Measurements from ENCODE around the gene PDK1.
A peak's percentile ranks its signal among the peaks of the same experiment; 100 is the strongest.

The PDK1 gene

DNA sequence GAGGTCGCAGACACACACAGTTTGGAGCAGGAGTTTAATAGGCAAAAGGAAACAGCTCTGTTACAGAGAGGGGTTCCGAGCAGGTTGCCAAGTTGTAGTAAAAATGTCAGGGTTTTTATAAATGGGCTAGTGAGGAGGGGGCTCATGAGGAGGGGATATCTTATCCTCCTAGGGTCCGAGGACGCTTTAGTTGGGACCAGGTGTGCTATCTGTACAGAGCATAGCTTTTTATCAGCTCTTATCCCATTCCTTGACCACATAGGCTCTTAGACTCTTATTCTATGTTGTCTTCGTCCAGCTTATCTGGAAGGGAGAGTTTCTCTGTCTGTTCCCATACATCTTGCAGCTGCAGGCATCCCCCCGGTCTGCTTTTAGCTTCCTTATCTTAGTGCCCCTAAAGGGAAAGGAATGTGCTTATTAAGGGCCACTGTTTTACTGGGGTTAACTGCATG, 44.7 kb downstream of the PDK1 start:
- DNase-seq, result no peak

DNA sequence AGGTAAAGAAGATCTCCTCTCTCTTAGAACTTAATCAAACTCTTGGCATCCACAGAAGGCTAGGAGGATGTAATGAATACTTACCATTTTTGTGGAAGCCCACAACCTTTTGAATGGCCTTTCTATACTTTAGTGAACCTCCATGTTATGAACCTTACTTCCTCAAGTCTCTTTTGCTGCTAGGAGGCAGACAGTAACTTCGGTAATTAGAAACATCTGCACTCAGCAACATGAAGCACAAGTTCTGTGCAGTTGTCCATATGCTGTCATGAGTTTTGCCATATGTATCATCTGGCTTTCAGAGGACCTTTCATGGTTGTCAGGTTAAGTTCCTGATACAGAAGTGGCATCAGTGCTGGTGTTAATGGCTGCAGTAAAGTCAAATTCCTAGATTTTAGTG, 50.4 kb downstream of the PDK1 start:
- no peak for DNase-seq

DNA sequence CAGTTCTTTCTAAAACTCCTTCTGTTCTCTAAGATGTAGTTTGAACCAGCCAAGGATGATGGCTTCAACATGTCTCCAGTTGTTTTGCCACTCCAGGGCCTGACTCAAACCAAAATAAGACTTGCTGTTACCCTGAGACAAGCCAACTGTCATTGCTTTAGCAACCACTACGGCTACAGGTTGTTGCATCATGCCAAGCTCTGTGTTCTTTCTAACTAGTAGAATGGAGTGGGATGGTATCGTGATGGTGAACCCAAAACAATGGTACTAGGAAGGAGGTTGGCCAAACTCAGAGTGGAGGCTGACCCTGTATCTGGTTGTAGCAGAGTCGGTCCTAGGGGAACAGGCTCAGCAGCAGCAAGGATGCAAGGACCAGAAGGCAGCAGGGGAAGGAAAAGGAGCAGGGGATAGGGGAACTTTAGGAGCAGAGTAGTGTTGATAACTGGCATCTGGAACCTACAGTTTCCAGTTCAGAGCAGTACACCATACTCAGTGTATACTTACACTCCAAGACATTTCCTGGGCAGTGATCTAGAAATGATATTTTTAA, 51.6 kb downstream of the PDK1 start:
- no peak for DNase-seq

DNA sequence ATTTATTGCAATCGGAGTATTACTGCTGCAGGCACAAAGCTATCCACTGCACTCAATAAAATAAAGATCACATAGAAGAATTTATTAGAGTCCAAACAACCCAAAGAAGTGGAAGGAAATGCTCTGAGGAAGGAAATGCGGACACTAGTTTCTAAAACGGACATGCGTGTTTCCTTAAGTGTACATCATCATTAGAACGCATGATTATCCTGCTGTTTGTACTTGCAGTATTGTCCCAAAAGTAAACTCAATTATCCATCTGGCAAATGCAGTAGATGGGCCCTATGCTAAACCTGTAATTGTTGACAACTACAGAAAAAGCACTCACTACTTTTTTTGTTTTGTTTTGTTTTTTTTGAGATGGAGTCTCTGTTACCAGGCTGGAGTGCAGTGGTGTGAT, 53.6 kb downstream of the PDK1 start:
- DNase-seq, result no peak

DNA sequence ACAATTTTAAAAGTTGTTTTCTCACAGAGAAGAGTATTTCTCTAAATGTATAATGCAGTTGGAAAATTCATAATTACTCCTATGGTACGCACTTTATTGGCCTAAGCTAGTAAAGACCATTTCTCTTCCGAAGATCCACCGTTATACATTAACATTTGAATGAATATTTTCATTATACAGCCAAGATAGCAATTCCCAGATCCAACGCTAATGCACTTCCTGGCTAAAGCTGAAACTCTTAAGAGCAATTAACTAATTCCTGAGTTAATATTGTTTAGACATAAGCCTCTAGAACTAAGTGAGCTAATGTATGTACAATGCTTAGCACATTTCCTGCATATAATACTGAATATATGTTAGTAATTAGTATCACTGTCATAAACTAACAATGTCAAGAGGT, 56.2 kb downstream of the PDK1 start:
- no peak for DNase-seq

DNA sequence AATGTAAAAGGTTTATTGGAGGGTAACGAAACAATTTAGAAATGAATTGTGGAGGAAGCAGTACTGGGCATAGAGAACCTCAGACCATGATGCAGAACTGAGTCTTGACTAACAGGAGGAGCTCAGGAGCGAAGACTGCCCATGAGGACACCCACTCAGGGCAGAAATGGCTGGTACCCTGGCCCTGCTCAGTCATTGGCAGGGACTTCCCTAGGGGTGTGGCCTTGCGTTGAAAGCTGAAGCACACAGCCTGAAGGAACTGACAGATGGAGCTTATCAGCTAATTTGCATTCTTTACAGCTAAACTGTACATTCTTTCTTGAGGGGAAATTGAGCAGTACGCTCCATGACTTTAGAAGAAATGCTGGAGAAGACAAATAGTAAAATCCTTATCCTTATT, 57.1 kb downstream of the PDK1 start:
- DNase-seq, result no peak

DNA sequence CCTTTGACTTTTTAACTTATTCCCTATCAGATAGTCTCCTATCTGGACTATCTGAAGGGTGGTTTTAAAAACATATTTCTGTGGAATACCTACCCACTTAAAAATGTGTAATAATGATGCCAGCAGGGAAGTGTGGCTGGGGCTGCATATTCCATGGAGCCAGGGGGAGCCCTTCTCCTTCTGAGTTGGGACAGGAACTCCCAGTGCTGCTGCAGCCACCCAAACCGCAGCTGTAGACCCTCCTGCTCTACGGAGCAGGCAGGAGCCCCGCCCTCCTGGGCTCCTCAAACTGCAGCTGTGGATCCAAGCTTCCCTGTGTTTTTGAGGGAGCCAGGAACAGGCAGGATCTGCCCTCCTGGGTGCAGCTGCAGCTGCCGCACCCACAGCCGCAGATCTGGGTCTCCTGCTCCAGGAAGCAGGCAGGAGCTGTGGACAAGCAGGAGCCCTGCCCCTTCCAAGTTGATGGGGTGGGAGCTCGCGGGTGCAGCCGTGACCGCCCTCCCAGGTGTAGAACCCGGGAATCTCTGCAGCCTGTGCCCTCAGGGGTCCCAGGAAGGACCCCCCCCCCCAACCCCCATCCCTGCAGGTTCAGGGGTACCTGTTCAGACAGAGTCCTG, 57.8 kb downstream of the PDK1 start:
- DNase-seq, result no peak

DNA sequence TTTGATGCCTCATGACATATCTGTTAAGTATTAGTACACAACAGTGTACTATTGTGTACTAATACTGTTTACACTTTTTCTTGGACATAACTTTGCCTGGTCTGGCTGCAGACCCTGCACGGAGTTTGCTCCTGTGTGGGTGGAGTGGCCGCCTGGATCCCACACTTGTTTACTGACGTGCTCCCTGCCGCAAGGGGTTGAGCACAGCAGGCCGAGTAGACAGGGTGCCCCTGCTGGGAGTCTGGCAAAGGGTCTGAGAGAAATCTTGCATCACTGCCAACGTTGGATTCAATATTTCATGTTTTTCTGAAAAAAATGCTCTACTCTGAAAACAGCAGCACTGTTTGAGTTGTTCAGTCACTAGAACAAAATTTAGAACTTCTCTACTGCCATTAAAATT, 59.0 kb downstream of the PDK1 start:
- no peak for DNase-seq

DNA sequence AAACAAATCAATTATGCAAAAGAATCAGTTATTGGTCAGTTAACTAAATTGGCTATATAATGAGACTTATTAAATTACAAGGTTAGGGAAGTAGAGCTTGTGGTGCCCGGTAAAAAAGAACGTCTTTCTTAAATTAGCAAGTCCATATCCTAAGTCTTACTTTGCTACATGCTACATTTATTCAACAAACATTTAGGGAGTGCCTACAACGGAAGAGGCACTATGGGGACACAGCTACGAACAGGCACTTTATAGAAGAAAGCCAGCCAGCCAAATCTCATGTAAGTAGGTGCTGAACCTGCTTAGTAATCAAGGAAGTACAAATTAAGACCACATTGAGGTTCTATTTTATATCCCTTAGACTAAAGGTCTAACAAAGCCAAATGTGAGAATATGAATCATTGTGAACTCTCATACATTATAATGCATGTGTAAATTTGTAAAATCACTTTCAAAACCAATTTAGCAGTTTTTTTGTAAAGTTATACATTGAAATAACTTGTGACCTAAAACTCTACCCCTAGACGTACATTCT, 59.9 kb downstream of the PDK1 start:
- DNase-seq, result no peak

DNA sequence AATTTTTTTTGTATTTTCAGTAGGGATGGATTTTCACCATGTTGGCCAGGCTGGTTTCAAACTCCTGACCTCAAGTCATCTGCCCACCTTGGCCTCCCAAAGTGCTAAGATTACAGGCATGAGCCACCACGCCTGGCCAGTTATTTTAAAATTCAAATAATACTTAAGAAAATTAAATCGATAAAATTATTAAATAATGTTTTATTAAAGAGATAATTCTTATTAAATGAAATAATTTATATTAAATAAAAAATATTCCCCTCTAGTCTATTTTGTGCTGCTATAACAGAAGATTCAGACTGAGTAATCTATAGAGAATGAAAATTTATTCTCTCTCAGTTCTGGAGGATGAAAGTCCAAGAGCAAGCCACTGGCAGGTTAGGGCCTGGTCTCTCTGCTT, 61.2 kb downstream of the PDK1 start:
- no peak for DNase-seq

DNA sequence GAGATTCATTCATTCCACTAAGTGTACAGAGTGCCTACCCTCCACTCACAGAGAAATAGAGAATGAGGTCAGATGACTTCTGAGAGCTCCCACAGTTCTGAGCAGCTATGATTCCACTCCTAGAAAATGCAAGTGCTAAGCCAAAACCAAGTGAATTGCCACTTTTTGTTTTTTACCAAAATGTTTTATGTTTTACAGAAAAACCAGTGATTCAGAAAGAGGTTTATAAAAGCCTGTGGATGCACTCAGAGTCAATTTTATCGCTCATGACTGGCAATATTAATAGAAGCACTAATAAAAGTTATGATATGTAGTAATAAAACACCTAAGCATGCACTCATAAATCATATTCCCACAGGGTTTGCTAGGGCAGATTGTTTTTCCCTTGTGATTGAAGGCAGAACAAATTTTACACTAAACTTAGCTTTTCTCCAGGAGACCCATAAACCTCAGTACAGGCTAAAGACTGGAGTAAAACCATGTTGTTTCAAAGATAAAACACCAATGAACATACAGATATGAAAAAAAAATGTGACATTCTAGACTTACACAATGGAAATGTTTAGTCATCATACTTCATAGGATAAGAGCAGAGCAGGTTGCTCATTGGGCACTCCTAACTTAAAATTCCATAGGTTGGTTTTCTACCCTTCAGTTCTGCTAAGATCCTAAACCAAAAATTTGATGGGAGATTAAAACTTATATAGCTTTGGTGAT, 67.5 kb downstream of the PDK1 start:
- DNase-seq, result no peak

DNA sequence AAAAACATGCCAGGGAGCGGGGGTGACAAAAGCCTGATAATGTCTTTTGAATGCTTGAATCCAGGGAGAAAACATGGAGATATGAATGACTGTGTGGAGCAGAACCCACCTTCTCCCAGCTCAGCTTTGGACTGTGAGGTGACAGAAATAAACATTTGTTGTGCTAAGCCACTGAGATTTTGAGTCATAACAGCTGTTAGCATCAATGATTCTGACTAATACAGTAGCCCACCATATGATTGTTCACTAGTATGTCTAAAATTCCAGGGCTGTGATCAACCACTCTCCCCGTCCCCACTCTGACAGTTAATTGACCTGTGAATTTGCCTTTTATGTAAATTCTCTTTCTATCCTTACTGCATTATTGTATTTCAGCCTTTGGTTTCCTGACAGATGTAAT, 69.1 kb downstream of the PDK1 start:
- no peak for DNase-seq

DNA sequence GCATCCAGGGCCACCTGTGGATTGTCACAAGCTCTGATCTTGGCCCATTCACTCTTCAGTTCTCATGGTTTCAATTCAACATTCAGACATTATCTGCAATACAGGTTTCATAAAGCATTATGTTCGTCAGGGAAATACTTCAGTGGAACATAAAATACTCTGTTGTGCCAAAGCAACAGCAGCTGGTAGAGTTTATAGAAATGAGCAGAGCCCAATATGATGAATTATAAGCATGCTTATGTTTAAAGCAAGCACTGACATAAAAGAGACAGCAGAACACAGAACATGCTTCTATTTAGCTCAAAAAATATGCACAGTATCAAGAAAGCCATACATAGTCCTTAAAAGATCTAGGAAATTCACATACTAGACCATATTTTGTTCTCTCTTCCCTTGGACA, 71.3 kb downstream of the PDK1 start:
- no peak for DNase-seq

DNA sequence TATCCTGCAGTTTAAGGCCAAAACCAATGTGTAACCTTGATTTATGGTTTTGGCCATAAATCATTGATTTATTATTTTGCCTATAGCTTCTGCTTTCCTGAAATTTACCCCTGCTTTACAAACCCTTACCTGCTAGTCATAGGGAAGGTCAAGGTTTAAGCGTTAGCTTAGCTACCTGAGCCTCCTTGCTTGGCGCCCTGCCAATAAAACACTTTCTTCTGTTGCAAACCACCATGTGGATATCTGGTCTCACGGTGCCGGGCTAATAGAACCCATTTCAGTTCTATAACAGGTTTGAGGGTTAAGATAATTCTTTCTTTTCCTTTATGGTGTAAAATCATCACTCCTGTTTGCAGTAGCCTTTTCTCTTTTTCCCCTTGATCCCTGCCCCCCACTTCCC, 72.2 kb downstream of the PDK1 start:
- DNase-seq, result no peak

DNA sequence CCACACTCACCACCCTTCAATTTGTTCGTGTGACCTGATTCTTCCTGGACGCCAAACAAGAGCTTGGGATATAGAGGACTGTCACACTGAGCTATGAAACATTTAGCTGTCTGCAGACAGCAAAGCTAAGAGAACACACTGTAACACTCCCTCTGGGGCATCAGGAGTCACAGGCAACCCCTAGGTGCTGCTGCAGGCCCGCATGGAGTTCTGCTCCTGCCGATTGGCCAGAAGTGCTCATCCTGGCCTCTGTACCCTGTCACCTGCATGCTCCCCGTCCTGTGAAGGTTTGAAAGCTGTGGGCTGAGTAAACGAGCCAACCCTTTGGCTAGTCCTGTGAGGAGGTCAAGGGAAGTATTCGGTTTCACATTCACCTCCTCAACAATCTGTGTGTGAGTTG, 73.7 kb downstream of the PDK1 start:
- DNase-seq, result no peak

DNA sequence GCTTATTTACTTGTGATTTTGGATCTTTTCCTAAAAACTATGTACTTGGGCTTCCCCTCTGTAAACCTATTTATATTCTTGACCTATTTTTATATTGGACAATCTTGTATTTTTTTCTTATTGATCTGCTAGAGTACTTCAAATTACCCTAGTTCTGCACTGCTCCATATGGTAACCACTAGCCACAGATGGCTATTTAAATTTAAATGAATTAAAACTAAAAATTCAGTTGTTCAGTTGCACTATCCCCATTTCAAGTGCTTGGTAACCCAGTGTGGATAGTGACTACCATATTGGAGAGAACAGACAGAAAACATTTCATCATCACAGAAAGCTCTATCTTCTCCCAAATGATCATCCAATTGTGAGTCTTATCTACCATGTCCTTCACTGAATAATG, 74.3 kb downstream of the PDK1 start:
- DNase-seq, result no peak

DNA sequence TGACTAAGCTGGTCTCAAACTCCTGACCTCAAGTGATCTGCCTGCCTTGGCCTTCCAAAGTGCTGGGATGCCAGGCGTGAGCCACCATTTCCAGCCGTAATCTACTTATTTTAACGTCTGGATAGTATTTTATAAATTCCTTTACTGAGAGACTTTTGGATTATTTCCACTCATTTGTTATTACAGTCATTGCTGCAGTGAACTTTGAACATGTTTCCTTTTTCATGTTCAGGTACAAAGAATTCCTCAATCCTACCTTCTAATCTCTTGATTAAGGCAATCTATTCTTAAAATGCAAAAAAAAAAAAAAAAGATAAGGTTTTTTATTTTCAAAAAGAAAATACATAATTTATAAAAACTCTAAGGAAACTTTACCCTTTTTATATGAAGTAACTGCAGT, 78.6 kb downstream of the PDK1 start:
- no peak for DNase-seq

DNA sequence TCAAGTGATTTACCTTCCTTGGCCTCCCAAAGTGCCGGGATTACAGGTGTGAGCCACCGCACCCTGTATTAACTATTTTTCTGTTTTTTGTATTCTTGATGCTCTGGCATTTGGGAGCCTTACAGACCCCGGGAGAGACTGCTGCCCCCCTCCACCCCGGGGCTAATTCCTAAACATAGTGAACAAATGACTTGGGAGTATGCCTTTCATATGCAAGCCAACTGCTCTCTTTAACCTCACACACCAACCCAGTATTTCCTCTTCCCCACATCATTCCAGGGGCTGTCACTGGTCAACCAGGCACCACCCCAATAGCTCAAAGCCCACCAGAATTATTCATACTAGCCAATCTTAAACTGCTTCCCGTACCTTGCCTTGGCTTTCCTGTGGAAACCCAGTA, 79.7 kb downstream of the PDK1 start:
- DNase-seq, result no peak

DNA sequence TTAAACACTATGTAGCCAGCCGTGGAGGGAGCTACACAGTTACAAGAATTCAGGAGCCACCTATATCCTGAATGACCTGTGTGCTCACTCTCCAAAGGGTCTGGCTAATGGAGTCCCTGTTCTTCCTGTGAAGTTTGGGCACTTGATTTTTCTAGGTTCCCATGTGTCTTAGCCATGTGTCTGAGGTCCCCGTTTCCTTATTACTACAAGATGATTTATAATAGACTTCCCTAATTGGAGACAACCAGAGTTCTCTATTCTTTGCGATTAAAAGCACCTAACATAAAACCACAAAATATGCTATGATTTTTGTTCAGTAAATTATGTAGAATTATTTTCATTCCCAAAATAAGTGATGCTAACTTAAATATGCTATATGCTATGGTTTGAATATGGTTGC, 83.4 kb downstream of the PDK1 start:
- DNase-seq, result no peak

DNA sequence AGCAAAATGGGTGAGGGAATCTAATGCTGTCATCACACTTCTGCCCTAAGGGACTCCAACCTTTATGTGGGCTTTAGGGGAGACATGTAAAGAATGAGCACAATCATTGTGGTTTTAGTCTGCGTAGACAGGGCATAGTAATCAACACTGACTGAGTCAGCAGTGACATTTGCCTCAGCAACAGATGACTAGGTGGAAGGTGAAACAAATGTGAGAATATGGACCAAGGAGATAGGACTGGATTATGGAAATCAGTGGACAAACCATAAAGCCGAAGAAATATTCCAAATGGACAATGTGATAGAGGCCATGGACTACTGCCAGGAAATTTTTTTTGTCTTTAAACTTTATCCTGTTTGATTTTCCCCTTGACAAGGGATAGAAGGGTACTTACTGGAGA, 83.9 kb downstream of the PDK1 start:
- DNase-seq, result peak; percentile 31

DNA sequence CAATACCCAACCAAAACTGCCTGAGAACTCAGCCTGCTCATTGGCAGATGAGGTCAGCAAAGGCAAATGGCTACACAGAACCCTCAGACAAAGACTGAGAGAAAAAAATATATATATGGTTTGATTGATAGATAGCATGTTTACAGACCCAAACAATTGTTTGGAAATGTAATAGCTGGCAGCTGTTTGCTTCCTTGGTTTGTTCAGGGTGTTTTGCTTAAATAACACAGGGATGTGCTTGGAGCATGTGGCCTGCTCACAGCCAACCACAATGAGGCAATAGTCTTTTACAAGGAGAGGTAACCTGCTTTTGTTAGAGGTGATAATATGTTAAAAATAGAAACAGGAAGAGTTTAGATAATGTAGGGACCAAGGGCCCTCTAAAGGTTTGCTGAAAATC, 84.5 kb downstream of the PDK1 start:
- no peak for DNase-seq

DNA sequence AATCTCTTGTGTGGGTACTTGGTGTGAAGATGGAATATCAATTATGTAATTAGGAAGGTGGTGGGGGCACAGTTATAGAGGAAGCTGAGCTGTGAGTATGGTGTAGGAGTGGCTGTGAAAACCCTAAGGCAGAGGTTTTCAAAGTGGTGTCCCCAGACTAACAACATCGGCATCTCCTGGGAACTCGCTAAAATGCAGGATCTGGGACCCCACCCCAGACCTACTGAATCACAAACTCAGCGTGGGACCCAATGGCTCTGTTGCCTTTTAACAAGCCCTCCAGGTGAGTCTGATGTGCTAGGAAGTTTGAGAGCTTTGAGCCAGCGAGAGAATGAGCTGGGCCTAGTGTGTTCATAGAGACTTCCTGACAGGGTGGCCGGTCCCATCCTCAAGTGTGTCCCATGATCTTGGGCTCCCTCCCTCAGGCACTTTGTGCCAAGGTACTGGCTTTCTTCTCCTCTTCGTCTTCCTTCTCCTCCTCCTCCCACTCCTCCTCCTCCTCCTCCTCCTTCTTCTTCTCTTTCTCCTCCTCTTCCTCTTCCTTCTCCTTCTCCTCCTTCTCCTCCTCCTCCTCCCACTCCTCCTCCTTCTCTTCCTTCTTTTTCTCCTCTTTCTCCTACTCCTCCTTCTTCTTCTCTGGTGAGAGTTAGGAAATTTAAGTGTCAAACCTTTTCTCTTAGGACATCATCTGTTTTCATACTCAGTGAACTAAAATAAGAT, 86.6 kb downstream of the PDK1 start:
- DNase-seq, result no peak

DNA sequence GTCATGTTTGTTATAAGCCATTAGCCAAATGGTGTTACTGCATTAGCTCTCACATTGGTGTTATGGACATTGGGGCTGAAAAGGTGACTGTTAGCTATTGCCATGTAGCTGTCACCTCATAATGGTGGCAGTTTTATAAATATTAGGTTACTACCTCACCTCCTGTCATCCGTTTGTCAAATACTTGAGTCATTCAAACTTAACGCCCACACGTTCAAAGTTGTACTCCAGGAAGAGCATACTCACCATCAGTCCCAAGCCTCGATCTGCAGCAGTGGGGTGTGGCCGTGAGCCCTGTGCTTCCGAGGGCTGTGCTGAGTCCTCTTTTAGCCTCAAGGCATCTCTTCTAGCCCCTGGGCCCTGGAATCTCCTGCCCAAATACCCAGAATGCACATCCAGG, 87.3 kb downstream of the PDK1 start:
- peak; percentile 38 for DNase-seq

DNA sequence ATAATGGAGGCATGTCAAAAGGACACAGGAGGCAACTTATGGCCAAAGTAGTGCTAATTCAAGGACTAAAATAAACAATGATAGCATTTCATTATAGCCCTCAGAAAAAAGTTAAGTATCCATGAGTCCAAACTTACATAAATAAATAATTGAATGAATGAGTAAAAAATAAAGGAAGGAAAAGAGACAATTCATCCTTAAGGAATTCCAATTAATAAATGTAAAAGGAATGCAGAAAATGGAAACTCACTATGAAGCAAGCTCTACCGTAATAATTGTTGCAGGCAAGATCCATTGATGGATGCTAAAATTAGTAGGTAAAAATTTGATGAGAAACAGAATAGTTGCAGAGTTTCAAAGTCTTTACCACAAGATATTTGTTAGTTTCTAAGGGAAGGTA, 91.5 kb downstream of the PDK1 start:
- DNase-seq, result no peak

Measured in activated CD4-positive, alpha-beta T cell treated with anti-CD3 and anti-CD28 coated beads for 48 hours (primary cell).